H9 (cell line): Measurements from ENCODE around the gene LRTM2. TPM values are rescaled to one million over a fixed set of nuclear protein-coding genes. Genes with fewer than 3 reads are reported as not detected.

Experiments used
- DNase-seq: peaks from one replicate; pipeline ENCODE4 v3.0.0-alpha.2; 2017
- H2AFZ ChIP-seq: one replicate; pipeline ENCODE4 v1.6.1; 2013; ENCODE audit warnings: mild to moderate bottlenecking, low read length, control low read depth, moderate library complexity
- H2AK5ac ChIP-seq: 2 replicates; pipeline ENCODE4 v1.6.1; 2013; ENCODE audit warnings: low read length, control low read depth, mixed read lengths; ENCODE audit not compliant: insufficient read length
- H2BK120ac ChIP-seq: one replicate; pipeline ENCODE4 v1.6.1; 2013; ENCODE audit warnings: low read depth, mild to moderate bottlenecking, low read length, control low read depth, inconsistent platforms; ENCODE audit not compliant: poor library complexity, severe bottlenecking
- H2BK12ac ChIP-seq: 2 replicates; pipeline ENCODE4 v1.6.1; 2013; ENCODE audit warnings: low read length, control low read depth, mixed read lengths, low read depth; ENCODE audit not compliant: insufficient read length
- H2BK15ac ChIP-seq: 2 replicates; pipeline ENCODE4 v1.6.1; 2013; ENCODE audit warnings: low read depth, low read length, control low read depth
- H2BK20ac ChIP-seq: one replicate; pipeline ENCODE4 v1.6.1; 2013; ENCODE audit warnings: low read depth, mild to moderate bottlenecking, low read length, control low read depth, inconsistent platforms; ENCODE audit not compliant: poor library complexity, severe bottlenecking
- H2BK5ac ChIP-seq: 2 replicates; pipeline ENCODE4 v1.6.1; 2013; ENCODE audit warnings: low read length, control low read depth, mixed read lengths; ENCODE audit not compliant: insufficient read length
- H3K14ac ChIP-seq: 2 replicates; pipeline ENCODE4 v1.6.1; 2013; ENCODE audit warnings: low read length, control low read depth; ENCODE audit not compliant: insufficient read depth
- H3K18ac ChIP-seq: 2 replicates; pipeline ENCODE4 v1.6.1; 2013; ENCODE audit warnings: low read depth, mild to moderate bottlenecking, mixed read lengths, low read length, control low read depth; ENCODE audit not compliant: insufficient read length
- H3K23ac ChIP-seq: 2 replicates; pipeline ENCODE4 v1.6.1; 2013; ENCODE audit warnings: low read length, control low read depth, mixed read lengths, low read depth; ENCODE audit not compliant: insufficient read length
- H3K23me2 ChIP-seq: 2 replicates; pipeline ENCODE4 v1.6.1; 2013; ENCODE audit warnings: low read depth, mild to moderate bottlenecking, mixed read lengths, low read length, control low read depth; ENCODE audit not compliant: insufficient read length, poor library complexity, severe bottlenecking
- H3K27ac ChIP-seq: 2 replicates; pipeline ENCODE4 v1.5.1; 2013; ENCODE audit warnings: low read length, control low read depth, mixed read lengths, low read depth; ENCODE audit not compliant: insufficient read length
- H3K27me3 ChIP-seq: 2 replicates; pipeline ENCODE4 v1.6.1; 2013; ENCODE audit warnings: low read length, control low read depth, inconsistent platforms; ENCODE audit not compliant: insufficient read depth
- H3K4ac ChIP-seq: 2 replicates; pipeline ENCODE4 v1.6.1; 2013; ENCODE audit warnings: low read depth, mild to moderate bottlenecking, control low read depth, inconsistent platforms, low read length, moderate library complexity
- H3K4me1 ChIP-seq: 2 replicates; pipeline ENCODE4 v1.6.1; 2013; ENCODE audit warnings: low read length, control low read depth, inconsistent platforms; ENCODE audit not compliant: insufficient read depth
- H3K4me2 ChIP-seq: 2 replicates; pipeline ENCODE4 v1.6.1; 2013; ENCODE audit warnings: low read length, control low read depth, mixed read lengths; ENCODE audit not compliant: insufficient read length, insufficient read depth
- H3K56ac ChIP-seq: 2 replicates; pipeline ENCODE4 v1.6.1; 2013; ENCODE audit warnings: low read depth, mild to moderate bottlenecking, mixed read lengths, low read length, control low read depth; ENCODE audit not compliant: insufficient read length
- H3K79me1 ChIP-seq: 2 replicates; pipeline ENCODE4 v1.6.1; 2013; ENCODE audit warnings: low read depth, mild to moderate bottlenecking, moderate library complexity, low read length, control low read depth, inconsistent platforms; ENCODE audit not compliant: insufficient read depth, poor library complexity, severe bottlenecking
- H3K79me2 ChIP-seq: 2 replicates; pipeline ENCODE4 v1.6.1; 2013; ENCODE audit warnings: low read length, control low read depth, inconsistent platforms; ENCODE audit not compliant: insufficient read depth
- H3K9ac ChIP-seq: 2 replicates; pipeline ENCODE4 v1.6.1; 2013; ENCODE audit warnings: low read length, control low read depth, mixed read lengths; ENCODE audit not compliant: insufficient read length; ENCODE audit errors: extremely low read depth
- H3K9me3 ChIP-seq: one replicate; pipeline ENCODE4 v1.6.1; 2013; ENCODE audit warnings: low read depth, low read length, inconsistent platforms; ENCODE audit not compliant: control insufficient read depth
- H3T11ph ChIP-seq: one replicate; pipeline ENCODE4 v1.6.1; 2013; ENCODE audit warnings: mild to moderate bottlenecking, low read length, control low read depth, inconsistent platforms
- H4K20me1 ChIP-seq: one replicate; pipeline ENCODE4 v1.6.1; 2013; ENCODE audit not compliant: control insufficient read depth, insufficient read length, insufficient read depth
- H4K5ac ChIP-seq: 2 replicates; pipeline ENCODE4 v1.6.1; 2013; ENCODE audit warnings: low read depth, mild to moderate bottlenecking, mixed read lengths, low read length, control low read depth; ENCODE audit not compliant: insufficient read length
- H4K8ac ChIP-seq: replicated peaks from 2 replicates; pipeline ENCODE4 v1.6.1; 2013; ENCODE audit warnings: low read length, control low read depth, mixed read lengths, low read depth; ENCODE audit not compliant: insufficient read length
- H4K91ac ChIP-seq: 2 replicates; pipeline ENCODE4 v1.6.1; 2013; ENCODE audit warnings: low read depth, mild to moderate bottlenecking, moderate library complexity, mixed read lengths, low read length, control low read depth; ENCODE audit not compliant: insufficient read length
- H3K27ac Mint-ChIP-seq, 3 experiments: 2 replicates in 2 of 3; 3 replicates in 1 of 3; pipeline ENCODE4 v1.8.0; 2020 to 2021; ENCODE audit warnings: mixed read lengths in 3 of 3, mild to moderate bottlenecking in 1 of 3, moderate library complexity in 1 of 3
- H3K27me3 Mint-ChIP-seq: 2 replicates; pipeline ENCODE4 v1.8.0; 2021; ENCODE audit warnings: low read depth, mild to moderate bottlenecking, moderate library complexity, mixed read lengths
- H3K36me3 Mint-ChIP-seq, 3 experiments: 2 replicates in 2 of 3; 3 replicates in 1 of 3; pipeline ENCODE4 v1.8.0; 2020 to 2021; ENCODE audit warnings: low read depth in 3 of 3, mixed read lengths in 3 of 3; ENCODE audit not compliant: insufficient read depth in 1 of 3
- H3K4me1 Mint-ChIP-seq, 2 experiments: 2 replicates each; pipeline ENCODE4 v1.8.0; 2020; ENCODE audit warnings: mixed read lengths in 2 of 2
- H3K4me3 Mint-ChIP-seq, 2 experiments: 2 replicates in 1 of 2; 3 replicates in 1 of 2; pipeline ENCODE4 v1.8.0; 2020 to 2021; ENCODE audit warnings: mild to moderate bottlenecking in 2 of 2, mixed read lengths in 2 of 2, moderate library complexity in 1 of 2
- H3K9me3 Mint-ChIP-seq, 2 experiments: 2 replicates in 1 of 2; 3 replicates in 1 of 2; pipeline ENCODE4 v1.8.0; 2020; ENCODE audit warnings: mild to moderate bottlenecking in 2 of 2, mixed read lengths in 2 of 2, moderate library complexity in 1 of 2
- CTCF ChIP-seq: fragments of 200-600 bp; sonication (generic); conservative IDR thresholded peaks from 3 replicates; pipeline ENCODE4 v1.8.0; 2021; ENCODE audit warnings: antibody characterized with exemption, mild to moderate bottlenecking
- WGBS: extraction: QIAGEN DNeasy Blood & Tissue Kit; methylation state at CpG from one replicate; pipeline ENCODE4 v1.1.7; 2013; ENCODE audit warnings: missing lambda C conversion rate, low lambda C conversion rate, mixed read lengths; ENCODE audit not compliant: insufficient read length; ENCODE audit errors: extremely low coverage; 5-methylcytosine and 5-hydroxymethylcytosine counted together
- total RNA-seq: library from RNA; stranded (reverse); gene quantifications from 2 replicates; pipeline ENCODE4 v1.2.1, GENCODE V29; 2021

The LRTM2 gene
- total RNA-seq, 1 experiment from 2014 or later, result not detected

- Histone ChIP-seq H2AK5ac (no peak overlapping the region), H4K8ac (no peak overlapping the region), H2BK15ac (no peak overlapping the region), H3K9ac (no peak overlapping the region), H2BK20ac (no peak overlapping the region), H3K27ac (no peak overlapping the region), H2BK120ac (no peak overlapping the region), H3K79me2 (no peaks in the 10 kb centered on the region), H3K56ac (no peak overlapping the region), H2AFZ (no peak overlapping the region), H4K20me1 (no peaks in the 10 kb centered on the region), H3K4me2 (no peak overlapping the region), H3K23me2 (peaks cover 4% of the 10 kb centered on the region), H3K27me3 (no peaks in the 10 kb centered on the region), H3K4ac (no peak overlapping the region), H3K23ac (no peak overlapping the region), H3K9me3 (no peaks in the 10 kb centered on the region), H3K18ac (no peak overlapping the region), H3K14ac (no peak overlapping the region; the same call in 1 of the 2 replicates), H3K79me1 (no peaks in the 10 kb centered on the region), H3K4me1 (no peaks in the 10 kb centered on the region), H4K91ac (no peak overlapping the region), H2BK12ac (no peak overlapping the region), H4K5ac (no peak overlapping the region), H3T11ph (no peak overlapping the region), H2BK5ac (no peak overlapping the region)
- Mint-ChIP-seq H3K4me3 (no peak overlapping the region), H3K4me1 (peaks cover 10 to 13% of the 10 kb centered on the region in 2 experiments), H3K9me3 (no peaks in the 10 kb centered on the region; a peak in 1 of 5 replicates), H3K27ac (peak overlapping the region in 1 of 3 experiments; percentile 46; a peak in 1 of 7 replicates), H3K27me3 (peaks cover 7% of the 10 kb centered on the region), H3K36me3 (no peaks in the 10 kb centered on the region)
- no CpG with 5 or more reads among the region's 21 CpGs for WGBS
- TF ChIP-seq CTCF, result no peak
- peak; percentile 27 for DNase-seq
These were observed 21.1 kb upstream of the LRTM2 start for GRCh38 chr12:1799051-1799881.
